SK-N-SH (cell line): ENCODE measurements around the gene FOXO1.

ENCODE experiments used
- CHD2 ChIP-seq: fragments of 150-350 bp; IDR thresholded peaks from 2 replicates; pipeline ENCODE4 v1.6.1; 2018; ENCODE audit warnings: low read length; ENCODE audit not compliant: partially characterized antibody
- ELF1 ChIP-seq: IDR thresholded peaks from 2 replicates; pipeline ENCODE4 v1.4.0; 2012
- EZH2phosphoT487 ChIP-seq: fragments of 200-600 bp; sonication (generic); IDR thresholded peaks from 2 replicates; pipeline ENCODE4 v1.6.1; 2017; ENCODE audit warnings: low read depth, mixed run types, mild to moderate bottlenecking, antibody characterized with exemption, moderate library complexity, borderline replicate concordance
- JUND ChIP-seq: IDR thresholded peaks from 2 replicates; pipeline ENCODE4 v1.4.0; 2012
- MEF2A ChIP-seq: IDR thresholded peaks from 2 replicates; pipeline ENCODE4 v1.4.0; 2012; ENCODE audit warnings: low read depth, borderline replicate concordance
- POLR2AphosphoS5 ChIP-seq: IDR thresholded peaks from 2 replicates; pipeline ENCODE4 v1.6.1; 2012; ENCODE audit warnings: low read depth, low read length
- SIN3A ChIP-seq: IDR thresholded peaks from 2 replicates; pipeline ENCODE4 v1.6.1; 2012; ENCODE audit warnings: low read depth, mild to moderate bottlenecking, low read length, moderate library complexity, borderline replicate concordance
- YY1 ChIP-seq: IDR thresholded peaks from 2 replicates; pipeline ENCODE4 v1.4.0; 2012; ENCODE audit warnings: low read depth, mild to moderate bottlenecking
- TF ChIP-seq, protein P1 (sequence below): fragments of 200-600 bp; sonication (generic); IDR thresholded peaks from 2 replicates; pipeline ENCODE4 v1.6.1; 2017; ENCODE audit warnings: antibody characterized with exemption, mild to moderate bottlenecking, moderate library complexity
- TF ChIP-seq, protein P2 (sequence below): IDR thresholded peaks from 2 replicates; pipeline ENCODE4; 2012

DNA sequence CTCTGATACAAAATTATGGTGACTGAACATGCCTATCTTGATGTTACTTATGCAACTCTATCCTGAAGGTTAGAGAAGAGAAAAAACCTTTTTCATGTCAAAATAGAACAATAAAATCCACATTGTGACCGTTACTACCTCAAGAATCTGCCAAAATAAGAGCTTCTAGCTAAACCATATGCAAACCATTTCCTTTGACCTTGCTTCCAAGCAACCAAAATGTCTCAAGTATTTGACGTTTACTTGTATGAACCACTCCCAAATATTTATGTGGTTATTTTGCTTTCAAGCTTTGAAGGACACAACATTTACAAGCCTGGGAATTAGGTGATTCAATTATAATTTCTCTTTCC is 13.9 kb downstream of the FOXO1 start:
- no peak for TF ChIP-seq POLR2AphosphoS5
- TF ChIP-seq, protein P1, sequence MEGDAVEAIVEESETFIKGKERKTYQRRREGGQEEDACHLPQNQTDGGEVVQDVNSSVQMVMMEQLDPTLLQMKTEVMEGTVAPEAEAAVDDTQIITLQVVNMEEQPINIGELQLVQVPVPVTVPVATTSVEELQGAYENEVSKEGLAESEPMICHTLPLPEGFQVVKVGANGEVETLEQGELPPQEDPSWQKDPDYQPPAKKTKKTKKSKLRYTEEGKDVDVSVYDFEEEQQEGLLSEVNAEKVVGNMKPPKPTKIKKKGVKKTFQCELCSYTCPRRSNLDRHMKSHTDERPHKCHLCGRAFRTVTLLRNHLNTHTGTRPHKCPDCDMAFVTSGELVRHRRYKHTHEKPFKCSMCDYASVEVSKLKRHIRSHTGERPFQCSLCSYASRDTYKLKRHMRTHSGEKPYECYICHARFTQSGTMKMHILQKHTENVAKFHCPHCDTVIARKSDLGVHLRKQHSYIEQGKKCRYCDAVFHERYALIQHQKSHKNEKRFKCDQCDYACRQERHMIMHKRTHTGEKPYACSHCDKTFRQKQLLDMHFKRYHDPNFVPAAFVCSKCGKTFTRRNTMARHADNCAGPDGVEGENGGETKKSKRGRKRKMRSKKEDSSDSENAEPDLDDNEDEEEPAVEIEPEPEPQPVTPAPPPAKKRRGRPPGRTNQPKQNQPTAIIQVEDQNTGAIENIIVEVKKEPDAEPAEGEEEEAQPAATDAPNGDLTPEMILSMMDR: no peak
- TF ChIP-seq EZH2phosphoT487: no peak
- no peak for TF ChIP-seq SIN3A
- no peak for TF ChIP-seq JUND
- no peak for TF ChIP-seq ELF1
- no peak for TF ChIP-seq YY1
- TF ChIP-seq MEF2A: no peak
- TF ChIP-seq, protein P2, sequence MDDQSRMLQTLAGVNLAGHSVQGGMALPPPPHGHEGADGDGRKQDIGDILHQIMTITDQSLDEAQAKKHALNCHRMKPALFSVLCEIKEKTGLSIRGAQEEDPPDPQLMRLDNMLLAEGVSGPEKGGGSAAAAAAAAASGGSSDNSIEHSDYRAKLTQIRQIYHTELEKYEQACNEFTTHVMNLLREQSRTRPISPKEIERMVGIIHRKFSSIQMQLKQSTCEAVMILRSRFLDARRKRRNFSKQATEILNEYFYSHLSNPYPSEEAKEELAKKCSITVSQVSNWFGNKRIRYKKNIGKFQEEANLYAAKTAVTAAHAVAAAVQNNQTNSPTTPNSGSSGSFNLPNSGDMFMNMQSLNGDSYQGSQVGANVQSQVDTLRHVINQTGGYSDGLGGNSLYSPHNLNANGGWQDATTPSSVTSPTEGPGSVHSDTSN: no peak
- no peak for TF ChIP-seq CHD2
